ENCODE results near the gene ESR1. TPM values are rescaled to one million over a fixed set of nuclear protein-coding genes. Genes with fewer than 3 reads are reported as not detected.
A peak's percentile ranks its signal among the peaks of the same experiment; 100 is the strongest.
"Not testable (repeated sequence)": the region's sequence is repeated elsewhere in the genome, so short reads cannot be mapped to it uniquely, and the experiment has no call there.

Gene ESR1
- total RNA-seq, 3 donors from 2014 or later: 2.2 to 74.5 (median 67.5) TPM

DNA sequence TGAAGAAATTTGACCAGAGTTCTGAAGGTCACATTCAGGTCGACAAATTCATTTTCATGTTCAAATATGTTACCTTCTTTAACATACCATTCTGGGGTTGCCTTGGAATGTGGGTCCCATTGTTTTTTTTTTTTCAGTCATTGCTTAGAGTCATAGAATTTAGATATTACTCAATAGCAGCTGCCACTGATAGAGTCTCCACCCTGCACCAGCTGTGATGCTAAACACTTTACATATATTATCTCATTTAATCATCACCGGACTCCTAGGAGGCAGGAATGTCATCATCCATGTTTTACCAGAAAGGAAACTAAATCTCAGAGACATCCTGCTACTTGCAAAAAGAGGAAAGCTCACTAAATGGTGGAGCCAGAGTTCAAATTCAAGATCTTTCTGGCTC is 204.7 kb downstream of the ESR1 start:
- no peaks in the 10 kb centered on the region for H3K4me1 ChIP-seq
- no peak for DNase-seq (ENCODE audit: low spot score in 2 of 2)
- intact Hi-C loops (cut with DNase I; ENCODE audit: low total_unique reads): no loop called here
- no peak overlapping the region for H3K4me3 ChIP-seq
- H3K27ac ChIP-seq: no peak overlapping the region
- H3K9me3 ChIP-seq: no peaks in the 10 kb centered on the region
- TF ChIP-seq POLR2A (IDR thresholded peaks at IDR 0.05) (no peak), POLR2AphosphoS5 (IDR thresholded peaks at IDR 0.05) (no peak)
- TF ChIP-seq, protein P1, sequence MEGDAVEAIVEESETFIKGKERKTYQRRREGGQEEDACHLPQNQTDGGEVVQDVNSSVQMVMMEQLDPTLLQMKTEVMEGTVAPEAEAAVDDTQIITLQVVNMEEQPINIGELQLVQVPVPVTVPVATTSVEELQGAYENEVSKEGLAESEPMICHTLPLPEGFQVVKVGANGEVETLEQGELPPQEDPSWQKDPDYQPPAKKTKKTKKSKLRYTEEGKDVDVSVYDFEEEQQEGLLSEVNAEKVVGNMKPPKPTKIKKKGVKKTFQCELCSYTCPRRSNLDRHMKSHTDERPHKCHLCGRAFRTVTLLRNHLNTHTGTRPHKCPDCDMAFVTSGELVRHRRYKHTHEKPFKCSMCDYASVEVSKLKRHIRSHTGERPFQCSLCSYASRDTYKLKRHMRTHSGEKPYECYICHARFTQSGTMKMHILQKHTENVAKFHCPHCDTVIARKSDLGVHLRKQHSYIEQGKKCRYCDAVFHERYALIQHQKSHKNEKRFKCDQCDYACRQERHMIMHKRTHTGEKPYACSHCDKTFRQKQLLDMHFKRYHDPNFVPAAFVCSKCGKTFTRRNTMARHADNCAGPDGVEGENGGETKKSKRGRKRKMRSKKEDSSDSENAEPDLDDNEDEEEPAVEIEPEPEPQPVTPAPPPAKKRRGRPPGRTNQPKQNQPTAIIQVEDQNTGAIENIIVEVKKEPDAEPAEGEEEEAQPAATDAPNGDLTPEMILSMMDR (IDR thresholded peaks at IDR 0.05): no peak
- no peaks in the 10 kb centered on the region for H3K27me3 ChIP-seq
- H3K36me3 ChIP-seq: no peaks in the 10 kb centered on the region

DNA sequence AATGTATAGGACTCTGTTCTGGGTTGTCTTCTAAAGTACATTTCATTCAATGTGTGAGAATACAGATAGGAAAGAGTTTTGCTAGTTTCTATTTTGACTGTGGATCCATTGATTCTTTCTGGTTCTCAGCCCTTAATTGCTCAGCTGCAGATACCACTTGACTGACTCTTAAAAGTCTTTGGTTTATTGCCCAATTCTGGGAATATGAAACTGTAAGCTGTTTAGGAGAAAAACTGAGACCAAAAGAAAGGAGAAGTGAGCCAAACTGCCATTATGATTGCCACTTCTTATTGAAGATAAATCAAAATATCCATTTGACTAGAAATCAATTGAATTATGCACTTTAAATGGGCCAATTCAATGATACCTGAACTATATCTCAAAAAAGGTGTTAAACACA is 211.4 kb downstream of the ESR1 start:
- Histone ChIP-seq H3K36me3 (no peaks in the 10 kb centered on the region), H3K4me1 (no peaks in the 10 kb centered on the region), H3K27me3 (no peaks in the 10 kb centered on the region), H3K9me3 (no peaks in the 10 kb centered on the region), H3K4me3 (no peak overlapping the region), H3K27ac (no peak overlapping the region)
- TF ChIP-seq POLR2A (IDR thresholded peaks at IDR 0.05) (no peak), POLR2AphosphoS5 (IDR thresholded peaks at IDR 0.05) (no peak)
- TF ChIP-seq, protein P1 (IDR thresholded peaks at IDR 0.05): no peak
- DNase-seq (ENCODE audit: low spot score in 2 of 2): no peak
- intact Hi-C loops (cut with DNase I; ENCODE audit: low total_unique reads): no loop called here

DNA sequence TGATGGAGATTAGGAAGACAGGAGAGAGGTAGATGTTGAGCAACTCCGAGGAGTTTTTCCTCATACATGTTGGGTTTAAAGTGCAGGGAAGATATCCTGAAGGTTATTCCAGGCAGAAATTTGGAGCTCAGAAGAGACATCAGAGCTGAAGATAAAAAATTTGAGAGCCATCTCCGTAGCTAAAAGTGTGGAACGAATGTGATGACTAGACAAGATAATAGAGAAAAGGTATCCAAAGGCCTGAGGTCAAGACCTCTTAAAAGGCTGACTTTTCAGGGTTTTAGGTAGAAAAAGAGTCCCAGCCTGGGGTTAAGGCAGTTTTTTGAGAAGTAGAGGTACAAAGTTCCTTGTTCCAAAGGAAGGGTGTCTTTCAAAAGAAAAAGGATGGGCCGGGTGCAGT is 214.8 kb downstream of the ESR1 start:
- H3K4me3 ChIP-seq: no peak overlapping the region
- H3K36me3 ChIP-seq: no peaks in the 10 kb centered on the region
- TF ChIP-seq POLR2A (IDR thresholded peaks at IDR 0.05): no peak
- TF ChIP-seq POLR2AphosphoS5 (IDR thresholded peaks at IDR 0.05): no peak
- TF ChIP-seq, protein P1 (IDR thresholded peaks at IDR 0.05): no peak
- intact Hi-C loops (cut with DNase I; ENCODE audit: low total_unique reads): no loop called here
- DNase-seq (ENCODE audit: low spot score in 2 of 2): no peak
- H3K9me3 ChIP-seq: no peaks in the 10 kb centered on the region
- no peak overlapping the region for H3K27ac ChIP-seq
- no peaks in the 10 kb centered on the region for H3K4me1 ChIP-seq
- H3K27me3 ChIP-seq: no peaks in the 10 kb centered on the region

DNA sequence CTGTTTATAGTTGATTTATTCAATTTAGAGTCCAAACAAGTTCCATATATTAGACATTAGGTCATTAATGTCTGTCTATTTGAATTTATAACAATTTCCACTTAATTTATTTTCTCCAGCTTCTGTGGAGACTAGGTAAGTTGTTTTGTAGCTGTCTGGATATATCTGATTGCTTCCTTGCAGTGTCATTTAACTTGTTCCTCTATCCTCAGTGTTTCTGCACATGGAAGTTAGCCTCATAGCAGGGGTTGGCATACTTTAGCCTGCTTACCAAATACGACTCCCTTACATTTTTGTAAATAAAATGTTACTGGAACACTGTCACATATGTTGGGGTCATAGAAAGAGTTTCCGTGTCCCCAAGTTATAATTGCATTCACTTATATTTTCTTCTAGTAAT is 216.1 kb downstream of the ESR1 start:
- Histone ChIP-seq H3K27me3 (no peaks in the 10 kb centered on the region), H3K9me3 (peaks cover 5 to 9% of the 10 kb centered on the region in 2 donors), H3K4me1 (no peaks in the 10 kb centered on the region), H3K27ac (no peak overlapping the region), H3K36me3 (no peaks in the 10 kb centered on the region), H3K4me3 (no peak overlapping the region)
- no peak for TF ChIP-seq POLR2AphosphoS5 (IDR thresholded peaks at IDR 0.05)
- TF ChIP-seq, protein P1 (IDR thresholded peaks at IDR 0.05): no peak
- TF ChIP-seq POLR2A (IDR thresholded peaks at IDR 0.05): no peak
- DNase-seq (ENCODE audit: low spot score in 2 of 2): no peak
- intact Hi-C loops (cut with DNase I; ENCODE audit: low total_unique reads): no loop called here

DNA sequence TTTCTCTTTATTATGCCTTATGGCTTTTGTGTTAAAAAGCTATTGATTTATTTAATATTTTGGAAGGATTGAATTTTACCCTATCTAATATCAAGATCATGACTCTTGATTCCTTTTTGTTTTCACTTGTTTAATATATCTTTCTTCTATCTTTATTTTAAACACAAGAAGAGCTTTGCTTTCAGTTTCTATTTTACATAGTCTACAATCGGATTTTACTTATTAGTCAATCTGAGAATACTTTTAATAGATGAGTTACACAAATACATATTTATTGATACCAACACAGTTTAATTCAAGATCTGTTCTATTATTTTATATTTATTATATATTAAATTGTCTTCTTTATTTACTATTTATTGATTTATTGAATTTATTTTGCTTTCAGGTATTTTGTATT is 218.8 kb downstream of the ESR1 start:
- no peaks in the 10 kb centered on the region for H3K4me1 ChIP-seq
- no peaks in the 10 kb centered on the region for H3K36me3 ChIP-seq
- no peaks in the 10 kb centered on the region for H3K27me3 ChIP-seq
- TF ChIP-seq, protein P1 (IDR thresholded peaks at IDR 0.05): no peak
- no peak for TF ChIP-seq POLR2A (IDR thresholded peaks at IDR 0.05)
- TF ChIP-seq POLR2AphosphoS5 (IDR thresholded peaks at IDR 0.05): no peak
- peak overlapping the region in 1 of 3 donors; percentile 2 for H3K4me3 ChIP-seq
- intact Hi-C loops (cut with DNase I; ENCODE audit: low total_unique reads): no loop called here
- no peak for DNase-seq (ENCODE audit: low spot score in 2 of 2)
- peaks cover 5 to 9% of the 10 kb centered on the region in 2 donors for H3K9me3 ChIP-seq
- no peak overlapping the region for H3K27ac ChIP-seq

DNA sequence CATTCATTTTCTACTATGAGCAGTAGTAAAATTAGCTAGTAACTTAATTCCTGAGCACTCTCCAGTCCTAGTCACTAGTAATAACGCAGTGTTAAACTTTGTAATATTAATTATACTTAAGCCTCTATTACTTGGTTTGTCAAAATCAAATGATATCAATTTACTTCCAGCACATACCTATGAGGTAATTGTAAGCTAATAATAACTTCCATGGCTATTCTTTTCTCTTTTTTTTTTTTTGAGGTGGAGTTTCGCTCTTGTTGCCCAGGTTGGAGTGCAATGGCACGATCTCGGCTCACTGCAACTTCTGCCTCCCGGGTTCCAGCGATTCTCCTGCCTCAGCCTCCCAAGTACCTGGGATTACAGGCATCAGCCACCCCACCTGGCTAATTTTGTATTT is 219.3 kb downstream of the ESR1 start:
- not testable (repeated sequence) for H3K36me3 ChIP-seq

DNA sequence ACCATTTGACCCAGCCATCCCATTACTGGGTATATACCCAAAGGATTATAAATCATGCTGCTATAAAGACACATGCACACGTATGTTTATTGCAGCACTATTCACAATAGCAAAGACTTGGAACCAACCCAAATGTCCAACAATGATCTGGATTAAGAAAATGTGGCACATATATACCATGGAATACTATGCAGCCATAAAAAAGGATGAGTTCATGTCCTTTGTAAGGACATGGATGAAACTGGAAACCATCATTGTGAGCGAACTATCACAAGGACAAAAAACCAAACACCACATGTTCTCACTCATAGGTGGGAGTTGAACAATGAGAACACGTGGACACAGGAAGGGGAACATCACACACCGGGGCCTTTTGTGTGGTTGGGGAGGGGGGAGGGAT is 226.3 kb downstream of the ESR1 start:
- intact Hi-C loops (cut with DNase I; ENCODE audit: low total_unique reads): loop anchor here (10.0 kb wide), 1 partner anchor 459 kb away; no protein-coding TSS in a partner anchor
- not testable (repeated sequence) for H3K9me3 ChIP-seq

More for the DNA sequence above, 219.3 kb downstream of the ESR1 start:
- intact Hi-C loops (cut with DNase I; ENCODE audit: low total_unique reads); H3K4me1 ChIP-seq; H3K27ac ChIP-seq; H3K9me3 ChIP-seq; H3K27me3 ChIP-seq; DNase-seq (ENCODE audit: low spot score in 2 of 2): not testable (repeated sequence)
- H3K4me3 ChIP-seq: peak overlapping the region in 1 of 3 donors; percentile 2

More for the DNA sequence above, 226.3 kb downstream of the ESR1 start:
- not testable (repeated sequence) for H3K4me1 ChIP-seq; H3K27me3 ChIP-seq; DNase-seq (ENCODE audit: low spot score in 2 of 2); H3K4me3 ChIP-seq; H3K36me3 ChIP-seq; H3K27ac ChIP-seq

All from breast epithelium (tissue), 4 donors.